ENCODE results near the gene RPRD2. TPM values are rescaled to one million over a fixed set of nuclear protein-coding genes. Genes with fewer than 3 reads are reported as not detected.

RPRD2 gene
- total and polyA plus RNA-seq, 9 of the 15 experiments (the other 6 are each of a cell fraction or from before 2014, with no cell fraction given) = 1.5 to 21.6 (median 7.7) TPM

- no peak for TF ChIP-seq ZBTB9 (CRISPR knock-in tag; IDR thresholded peaks at IDR 0.05)
- no peak; the same call in 1 of the 2 replicates for TF ChIP-seq TCF7 (IDR thresholded peaks at IDR 0.05; ENCODE audit: borderline replicate concordance)
- TF ChIP-seq ELK1 (CRISPR knock-in tag; IDR thresholded peaks at IDR 0.05) = no peak
- no peak for TF ChIP-seq ZNF699 (CRISPR knock-in tag; IDR thresholded peaks at IDR 0.05; ENCODE audit: insufficient replicate concordance)
- TF ChIP-seq TCF3 (CRISPR knock-in tag; IDR thresholded peaks at IDR 0.05) = 0 out of 2 replicates have a peak, but pooled peaks have one; percentile 21
- peak; percentile 43 for TF ChIP-seq ARID1B (IDR thresholded peaks at IDR 0.05)
- TF ChIP-seq HSF4 (CRISPR knock-in tag; IDR thresholded peaks at IDR 0.05; ENCODE audit: borderline replicate concordance) = no peak
- TF ChIP-seq ETS1 (conservative IDR thresholded peaks at IDR 0.05; ENCODE audit: control insufficient read depth, low read depth, low read length) = no peak
- TF ChIP-seq NFIX (CRISPR knock-in tag; IDR thresholded peaks at IDR 0.05; ENCODE audit: low read depth) = no peak
- 0 out of 2 replicates have a peak, but pooled peaks have one; percentile 44 for TF ChIP-seq HES1 (IDR thresholded peaks at IDR 0.05; ENCODE audit: low read depth)
- TF ChIP-seq FOS (IDR thresholded peaks at IDR 0.05; ENCODE audit: extremely low read depth, insufficient read length) = peak; percentile 97
- TF ChIP-seq CBFA2T2 (conservative IDR thresholded peaks at IDR 0.05) = no peak
- no peak for TF ChIP-seq ZNF324 (CRISPR knock-in tag; IDR thresholded peaks at IDR 0.05)
- TF ChIP-seq USF2 (CRISPR knock-in tag; IDR thresholded peaks at IDR 0.05) = no peak
- TF ChIP-seq BRF1 (IDR thresholded peaks at IDR 0.05; ENCODE audit: borderline replicate concordance, extremely low read depth, insufficient read length) = no peak
- TF ChIP-seq ZNF384 (IDR thresholded peaks at IDR 0.05; ENCODE audit: low read depth, low read length) = peak; percentile 61; the same call in 1 of the 2 replicates
- TF ChIP-seq TRIM28 (IDR thresholded peaks at IDR 0.05) = peak; percentile 66; the same call in 1 of the 2 replicates
- no peak for TF ChIP-seq TSHZ1 (CRISPR knock-in tag; IDR thresholded peaks at IDR 0.05)
- 0 out of 2 replicates have a peak, but pooled peaks have one; percentile 67 for TF ChIP-seq ZNF24 (IDR thresholded peaks at IDR 0.05)
These were observed 123.2 kb downstream of the RPRD2 start, which contains the start of gene TARS2 (continued) for GRCh38 chr1:150486966-150487762.
